ENCODE results near the gene ZNF197.
"Not testable (repeated sequence)": the region's sequence is repeated elsewhere in the genome, so short reads cannot be mapped to it uniquely, and the experiment has no call there.

The ZNF197 gene

DNA sequence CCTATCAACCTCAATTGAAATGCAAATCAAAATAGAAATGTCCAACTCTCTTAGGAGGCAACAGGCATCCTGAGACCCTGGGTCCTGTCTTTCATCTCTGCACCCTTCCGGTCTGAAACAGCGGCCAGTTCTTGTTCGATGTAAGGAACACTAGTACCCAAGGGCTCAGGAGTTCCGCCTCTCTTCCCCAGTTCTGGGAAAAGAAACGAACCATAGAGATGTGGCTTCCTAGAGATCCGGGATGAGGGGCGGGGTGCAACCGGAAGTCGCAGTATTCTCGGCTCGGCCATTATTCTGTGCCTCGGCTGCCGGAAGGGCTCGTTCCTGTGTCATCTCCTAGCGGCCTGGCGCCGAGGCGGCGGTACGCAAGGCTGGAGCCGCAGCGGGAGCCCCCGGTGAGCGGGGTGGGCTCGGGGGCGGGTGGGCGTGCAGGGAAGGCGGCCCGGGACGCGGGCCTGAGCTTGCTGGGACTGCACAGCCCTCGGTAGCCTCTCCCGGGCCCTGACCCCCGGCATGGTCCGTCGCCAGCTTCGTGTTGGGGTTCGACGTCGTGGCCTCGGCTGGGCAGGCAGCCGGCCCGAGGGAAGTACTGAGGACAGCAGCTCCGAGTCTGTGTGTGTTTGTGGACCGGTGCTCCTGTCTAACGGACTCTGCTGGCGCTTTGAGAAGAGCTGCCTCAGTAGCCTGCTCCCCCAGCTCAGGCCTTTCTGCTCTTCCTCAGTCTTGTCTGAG lies at the start of gene ZNF197:
ZNF197 (plus strand) TSS at position 288 of the 732 bp plus-strand sequence. CDS start 4,119 bp downstream, outside the sequence.
- no peaks in the 10 kb centered on the region for H3K36me3 ChIP-seq (replicated peaks)
- peak within 1 kb of the TSS; percentile 47 for H3K27ac ChIP-seq
- H3K4me3 ChIP-seq (ENCODE audit: low read depth, low read length), result peak within 1 kb of the TSS; percentile 79
- TF ChIP-seq, protein P1, sequence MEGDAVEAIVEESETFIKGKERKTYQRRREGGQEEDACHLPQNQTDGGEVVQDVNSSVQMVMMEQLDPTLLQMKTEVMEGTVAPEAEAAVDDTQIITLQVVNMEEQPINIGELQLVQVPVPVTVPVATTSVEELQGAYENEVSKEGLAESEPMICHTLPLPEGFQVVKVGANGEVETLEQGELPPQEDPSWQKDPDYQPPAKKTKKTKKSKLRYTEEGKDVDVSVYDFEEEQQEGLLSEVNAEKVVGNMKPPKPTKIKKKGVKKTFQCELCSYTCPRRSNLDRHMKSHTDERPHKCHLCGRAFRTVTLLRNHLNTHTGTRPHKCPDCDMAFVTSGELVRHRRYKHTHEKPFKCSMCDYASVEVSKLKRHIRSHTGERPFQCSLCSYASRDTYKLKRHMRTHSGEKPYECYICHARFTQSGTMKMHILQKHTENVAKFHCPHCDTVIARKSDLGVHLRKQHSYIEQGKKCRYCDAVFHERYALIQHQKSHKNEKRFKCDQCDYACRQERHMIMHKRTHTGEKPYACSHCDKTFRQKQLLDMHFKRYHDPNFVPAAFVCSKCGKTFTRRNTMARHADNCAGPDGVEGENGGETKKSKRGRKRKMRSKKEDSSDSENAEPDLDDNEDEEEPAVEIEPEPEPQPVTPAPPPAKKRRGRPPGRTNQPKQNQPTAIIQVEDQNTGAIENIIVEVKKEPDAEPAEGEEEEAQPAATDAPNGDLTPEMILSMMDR (IDR thresholded peaks at IDR 0.05; ENCODE audit: low read depth, low read length, missing control alignments), result peak; percentile 11
- DNase-seq, result peak; percentile 83
- no peaks in the 10 kb centered on the region for H3K27me3 ChIP-seq (replicated peaks)
- in situ Hi-C loops (cut with HindIII; ENCODE audit: low pct_ligation_motif_present, low sequenced_read_pairs), result no loop called here

DNA sequence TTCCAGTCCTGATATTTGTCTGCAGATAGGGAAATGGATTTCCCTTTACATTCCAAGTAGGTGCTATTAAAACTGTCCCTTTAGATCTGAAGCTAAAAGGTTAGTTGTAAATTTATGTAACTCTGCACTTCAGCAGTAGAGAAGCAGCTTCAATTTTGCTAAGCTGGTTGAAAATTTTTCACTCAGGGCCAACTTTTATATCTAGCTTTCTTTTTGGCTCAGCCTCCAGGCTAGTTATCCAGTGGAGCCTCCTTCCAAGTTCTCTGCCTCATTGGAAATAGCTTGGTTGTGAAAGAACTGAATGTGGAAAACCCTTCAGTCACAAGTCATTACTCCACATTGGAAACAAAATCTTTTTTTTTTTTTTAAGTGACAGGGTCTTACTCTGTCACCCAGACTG lies 48.2 kb upstream of the ZNF197 start:
- TF ChIP-seq, protein P1 (IDR thresholded peaks at IDR 0.05; ENCODE audit: low read depth, low read length, missing control alignments), result no peak
- no peak overlapping the region for H3K4me3 ChIP-seq (ENCODE audit: low read depth, low read length)
- DNase-seq, result no peak
- H3K36me3 ChIP-seq (replicated peaks), result peaks cover 2% of the 10 kb centered on the region
- in situ Hi-C loops (cut with HindIII; ENCODE audit: low pct_ligation_motif_present, low sequenced_read_pairs), result no loop called here
- no peaks in the 10 kb centered on the region for H3K27me3 ChIP-seq (replicated peaks)
- no peak overlapping the region for H3K27ac ChIP-seq

DNA sequence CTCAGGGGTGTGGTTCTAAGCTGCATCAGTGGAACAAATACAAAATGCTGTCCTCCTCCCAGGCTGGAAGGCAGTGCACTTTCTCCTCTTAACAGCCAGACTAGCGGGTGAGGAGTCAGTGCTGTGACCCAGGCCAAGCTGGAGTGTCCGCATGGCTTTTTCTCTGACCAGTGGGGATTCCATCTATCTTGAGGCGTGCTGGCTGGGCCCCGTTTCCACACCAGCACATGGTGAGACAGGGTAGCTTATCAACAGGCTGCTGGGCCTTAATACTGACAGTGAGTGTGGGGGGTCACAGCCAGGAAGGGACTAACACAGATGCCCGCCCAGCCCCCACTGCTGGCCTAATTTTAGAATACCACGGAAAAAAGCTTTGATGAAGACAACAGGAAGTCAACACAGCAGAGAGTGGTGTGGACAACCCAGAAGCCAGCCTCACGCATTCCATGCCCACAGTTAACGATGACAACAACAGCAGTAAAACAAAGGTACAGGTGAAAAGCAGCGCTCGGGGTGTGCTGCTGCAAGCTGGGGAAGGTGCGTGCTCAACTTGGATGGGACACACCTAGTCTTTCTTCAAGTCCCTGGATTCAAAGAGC lies 47.4 kb upstream of the ZNF197 start:
- H3K27me3 ChIP-seq (replicated peaks); H3K4me3 ChIP-seq (ENCODE audit: low read depth, low read length); H3K27ac ChIP-seq; DNase-seq; in situ Hi-C loops (cut with HindIII; ENCODE audit: low pct_ligation_motif_present, low sequenced_read_pairs); H3K36me3 ChIP-seq (replicated peaks): not testable (repeated sequence)

DNA sequence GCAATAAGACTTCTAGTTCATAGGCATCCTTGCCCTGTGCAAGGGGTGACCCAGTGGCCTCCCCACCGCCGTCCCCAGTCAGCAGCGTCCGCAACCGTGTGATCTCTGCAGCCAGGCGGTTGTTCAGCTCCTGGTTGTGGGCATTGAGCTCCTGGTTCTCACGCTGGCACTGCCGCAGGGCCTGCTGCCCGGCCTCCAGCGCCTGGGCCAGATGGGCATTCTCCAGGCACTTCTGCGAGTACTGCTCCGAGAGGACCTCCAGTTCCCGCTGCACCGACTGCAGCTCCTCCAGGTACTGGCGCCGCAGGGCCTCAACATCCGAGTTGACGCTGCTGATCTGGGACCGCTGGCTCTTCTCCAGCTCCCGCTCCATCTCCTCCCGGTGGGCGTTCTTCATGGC lies 46.5 kb upstream of the ZNF197 start:
- H3K27me3 ChIP-seq (replicated peaks); H3K4me3 ChIP-seq (ENCODE audit: low read depth, low read length); DNase-seq; in situ Hi-C loops (cut with HindIII; ENCODE audit: low pct_ligation_motif_present, low sequenced_read_pairs); H3K36me3 ChIP-seq (replicated peaks); H3K27ac ChIP-seq: not testable (repeated sequence)

DNA sequence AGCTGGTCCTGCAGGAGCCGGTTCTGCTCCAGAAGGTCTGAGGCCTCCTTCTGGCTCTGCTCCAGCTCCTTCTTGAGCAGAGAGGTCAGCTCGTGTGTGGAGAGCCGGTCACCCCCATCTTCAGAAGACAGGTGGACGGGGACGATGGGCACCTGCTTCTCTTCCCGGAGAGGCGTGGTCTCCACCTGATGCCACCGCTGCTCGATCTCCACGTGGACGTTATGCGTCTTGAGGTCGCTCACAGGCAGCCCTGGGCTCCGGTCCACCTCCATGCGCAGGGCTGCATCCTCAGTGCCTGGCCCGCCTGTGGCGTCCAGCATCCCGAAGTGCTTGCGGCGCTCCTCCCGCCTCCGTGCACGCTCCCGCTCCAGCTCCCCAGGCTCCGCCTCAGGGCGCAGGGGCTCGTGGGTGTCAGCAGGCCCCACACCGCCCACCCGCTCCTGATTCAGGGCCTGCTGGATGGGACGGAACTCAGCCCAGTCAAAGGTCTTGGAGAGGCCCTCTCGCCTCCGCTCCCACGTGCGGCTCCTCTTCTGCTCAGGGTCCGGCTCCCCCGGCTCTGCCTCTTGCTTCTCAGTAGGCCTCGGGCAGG lies 45.8 kb upstream of the ZNF197 start:
- H3K27me3 ChIP-seq (replicated peaks); H3K36me3 ChIP-seq (replicated peaks); H3K4me3 ChIP-seq (ENCODE audit: low read depth, low read length); H3K27ac ChIP-seq; in situ Hi-C loops (cut with HindIII; ENCODE audit: low pct_ligation_motif_present, low sequenced_read_pairs); DNase-seq: not testable (repeated sequence)

DNA sequence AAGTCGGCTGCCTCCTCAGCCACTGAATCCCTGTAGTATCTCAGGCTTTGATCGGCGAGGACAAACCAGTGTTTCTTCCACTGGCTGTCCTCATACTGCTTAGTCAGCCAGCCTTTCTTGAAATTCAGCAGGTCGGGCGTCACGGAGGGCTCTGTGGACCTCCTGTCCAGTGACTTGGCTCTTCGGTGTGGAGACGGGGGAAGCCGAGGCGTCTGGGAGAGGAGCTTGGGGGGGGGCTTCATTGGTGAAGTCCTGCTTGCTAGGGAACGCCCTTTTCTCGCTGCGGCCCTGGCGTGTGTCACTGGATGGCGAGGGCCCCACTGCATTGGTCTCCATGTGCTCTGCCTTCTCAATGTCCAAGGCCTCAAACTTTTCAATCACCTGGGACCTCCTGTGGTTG lies 45.1 kb upstream of the ZNF197 start:
- H3K27me3 ChIP-seq (replicated peaks); H3K36me3 ChIP-seq (replicated peaks); H3K27ac ChIP-seq; in situ Hi-C loops (cut with HindIII; ENCODE audit: low pct_ligation_motif_present, low sequenced_read_pairs); DNase-seq; H3K4me3 ChIP-seq (ENCODE audit: low read depth, low read length): not testable (repeated sequence)

DNA sequence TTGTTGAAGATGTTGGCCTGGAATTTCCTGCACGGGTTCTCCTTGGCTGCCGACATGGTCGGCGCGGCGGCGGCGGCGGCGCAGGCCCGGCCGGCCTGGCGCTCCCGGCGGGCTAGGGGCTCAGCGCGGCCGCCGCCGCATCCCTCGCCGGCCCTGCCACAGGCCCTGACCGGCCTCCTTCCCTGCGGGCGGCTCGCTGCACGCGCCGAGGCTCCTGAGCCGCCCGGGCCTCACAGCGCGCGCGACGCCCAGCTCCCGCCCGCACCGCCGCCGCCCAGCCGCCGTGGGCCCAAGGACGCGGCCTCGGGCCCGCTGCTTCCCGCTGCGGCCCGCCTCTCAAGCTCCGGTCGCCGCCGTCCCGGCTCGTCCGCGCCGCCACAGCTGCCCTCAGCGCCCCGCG lies 43.9 kb upstream of the ZNF197 start:
- H3K27ac ChIP-seq; H3K27me3 ChIP-seq (replicated peaks); H3K36me3 ChIP-seq (replicated peaks); H3K4me3 ChIP-seq (ENCODE audit: low read depth, low read length); DNase-seq; in situ Hi-C loops (cut with HindIII; ENCODE audit: low pct_ligation_motif_present, low sequenced_read_pairs): not testable (repeated sequence)

DNA sequence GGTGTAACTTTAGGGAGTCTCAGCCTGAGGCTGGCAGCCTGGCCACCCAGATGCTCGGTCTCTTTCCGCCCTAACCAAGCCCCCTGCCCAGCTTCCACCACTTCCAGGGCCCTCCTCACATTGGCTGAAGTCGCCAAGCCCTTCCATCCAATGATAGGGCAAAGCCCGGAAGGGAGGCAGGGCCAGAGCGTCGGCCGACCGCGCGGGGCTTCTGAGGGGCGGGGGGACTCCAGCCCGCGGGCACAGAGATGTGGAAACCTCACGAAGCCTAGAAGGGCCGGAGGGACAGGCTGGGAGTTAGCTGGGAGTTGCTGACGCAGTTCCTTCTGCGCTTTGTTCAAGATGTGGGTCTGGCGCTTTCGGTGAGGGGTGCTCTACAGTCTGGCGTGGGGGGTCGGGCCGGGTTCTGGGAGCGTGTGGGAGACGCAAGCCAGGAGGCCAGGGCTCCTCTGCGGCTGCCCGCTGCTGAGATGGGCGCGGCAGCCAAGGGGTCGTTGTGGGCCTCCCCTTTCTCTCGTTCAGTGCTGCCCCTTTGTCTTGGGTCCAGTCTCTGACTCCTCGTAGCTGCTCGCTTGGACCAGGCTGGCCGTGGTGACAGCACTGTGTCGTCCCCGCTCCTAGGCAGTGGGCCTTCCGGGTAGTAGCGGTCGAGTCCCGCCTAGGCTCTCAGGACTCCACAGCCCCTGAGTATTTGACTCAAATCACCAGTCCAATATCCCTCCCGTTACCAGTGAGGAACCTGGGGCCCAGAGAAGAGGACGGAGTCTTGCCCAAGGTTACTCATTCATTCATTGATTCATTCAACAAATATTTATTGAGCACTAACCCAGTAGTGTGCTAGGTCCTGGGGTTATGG lies 40.0 kb upstream of the ZNF197 start, which contains the start of gene ZNF660:
ZNF660 (plus strand) TSS at position 319 of the 856 bp plus-strand sequence. CDS start 9,230 bp downstream, outside the sequence.
- Histone ChIP-seq H3K36me3 (replicated peaks) (peaks cover 2% of the 10 kb centered on the region), H3K4me3 (ENCODE audit: low read depth, low read length) (peak within 1 kb of the TSS; percentile 76), H3K27ac (no peak within 1 kb of the TSS), H3K27me3 (replicated peaks) (no peaks in the 10 kb centered on the region)
- TF ChIP-seq, protein P1 (IDR thresholded peaks at IDR 0.05; ENCODE audit: low read depth, low read length, missing control alignments), result no peak
- in situ Hi-C loops (cut with HindIII; ENCODE audit: low pct_ligation_motif_present, low sequenced_read_pairs), result no loop called here
- peak; percentile 38 for DNase-seq

Measured in brain microvascular endothelial cell (primary cell).